Pancreas (tissue), 10 donors: ENCODE data around the gene MPDU1. TPM values are rescaled to one million over a fixed set of nuclear protein-coding genes. Genes with fewer than 3 reads are reported as not detected.

Experiments
- ATAC-seq, 4 donors: fragments of 200-7000 bp; cut with Tn5 transposase; one replicate each; pipeline versions ENCODE4 v1.8.0 to v1.9.1; 2020; ENCODE audit warnings: mild to moderate bottlenecking in 4 of 4, moderate library complexity in 4 of 4
- DNase-seq, 6 donors: peaks; one replicate each; pipeline ENCODE4 v3.0.0-alpha.2; 2020
- FAIRE-seq: peaks from 2 replicates; lab custom pipeline; 2012; peaks lifted over from hg19 to GRCh38; lab: Jason Lieb, UNC
- H3K27ac ChIP-seq, 4 donors: fragments of 200-600 bp; sonication (generic); 1 replicate in 3 of 4; 2 replicates in 1 of 4; pipeline versions ENCODE4 v1.5.0 to v1.8.0; 2020
- H3K27me3 ChIP-seq, 4 donors: fragments of 200-600 bp; one replicate each; pipeline ENCODE4 v1.8.0; 2021
- H3K36me3 ChIP-seq, 3 donors: fragments of 200-600 bp; sonication (generic) in 1 of 3; one replicate each; pipeline versions ENCODE4 v1.5.0 to v1.8.0; 2020 to 2021
- H3K4me1 ChIP-seq, 3 donors: fragments of 200-600 bp; one replicate each; pipeline ENCODE4 v1.8.0; 2021
- H3K4me3 ChIP-seq, 4 donors: fragments of 200-600 bp; sonication (generic) in 2 of 4; one replicate each; pipeline versions ENCODE4 v1.5.0 to v1.8.0; 2020 to 2021
- H3K9me3 ChIP-seq, 4 donors: fragments of 200-600 bp; one replicate each; pipeline ENCODE4 v1.8.0; 2021
- CTCF ChIP-seq, 4 donors: fragments of 200-600 bp; sonication (generic) in 3 of 4; IDR thresholded peaks; one replicate each; pipeline versions ENCODE4 v1.5.0 to v1.8.0; 2021; ENCODE audit warnings: antibody characterized with exemption in 4 of 4
- WGBS, 2 donors: extraction: QIAGEN DNeasy Blood & Tissue Kit; methylation state at CpG; one replicate each; pipeline ENCODE4 v1.1.7; 2013; 5-methylcytosine and 5-hydroxymethylcytosine counted together
- intact Hi-C, 3 donors: fragments of 100-400 bp; cut with DNase I; formaldehyde crosslinking; loops; one replicate each; pipeline versions ENCODE4 v1.11.1 to v1.14.2; 2022
- polyA plus RNA-seq, 2 donors: library from polyadenylated mRNA; stranded (reverse); fragments of 200-250 nt; gene quantifications; one replicate each; pipeline ENCODE4 v1.2.3, GENCODE V29; 2013
- total RNA-seq, 6 donors: library from RNA; stranded (reverse); fragmentation: NEBNext Ultra II Directional in 4 of 6; extraction: Animal tissue kit (Norgen Biotek cat#: 25700) in 4 of 6; gene quantifications; one replicate each; pipeline versions ENCODE4 v1.2.1 to v1.2.4, GENCODE V29; 2021 to 2023
- donor health status: healthy with polysubstance abuse.
- donor health status: DM: no; HTN: no; CAD: no; lungs with moderate emphysema.
- donor health status: DM: no; HTN: no; CAD: no.
- donor health status: control.
- donor health status: control.
- donor health status: Bipolar disorder and iron deficiency.
- donor health status: DM: yes; HTN: yes; CAD: no.
- donor health status: DM: no; HTN: no; CAD: no.
- donor health status: DM: no; HTN: no; CAD: no.
- donor health status: DM: yes; HTN: yes; CAD: no.

Gene MPDU1
- total and polyA plus RNA-seq, 8 donors = 12.3 to 48.2 (median 20.7) TPM

- H3K4me1 ChIP-seq = no peaks in the 10 kb centered on the region
- FAIRE-seq = no peak
- no peak overlapping the region for H3K4me3 ChIP-seq
- H3K9me3 ChIP-seq = no peaks in the 10 kb centered on the region
- ATAC-seq = no peak
- WGBS, 2 donors = 55 to 58% methylated on average over 6 of the region's 6 CpGs
- H3K36me3 ChIP-seq = no peaks in the 10 kb centered on the region
- no peak overlapping the region for H3K27ac ChIP-seq
- no peak for TF ChIP-seq CTCF (IDR thresholded peaks at IDR 0.05)
- H3K27me3 ChIP-seq = no peaks in the 10 kb centered on the region
- intact Hi-C loops = no loop called here
- DNase-seq = no peak
Observed at GRCh38 chr17:7544911-7545310, 38.7 kb upstream of the MPDU1 start.

DNA sequence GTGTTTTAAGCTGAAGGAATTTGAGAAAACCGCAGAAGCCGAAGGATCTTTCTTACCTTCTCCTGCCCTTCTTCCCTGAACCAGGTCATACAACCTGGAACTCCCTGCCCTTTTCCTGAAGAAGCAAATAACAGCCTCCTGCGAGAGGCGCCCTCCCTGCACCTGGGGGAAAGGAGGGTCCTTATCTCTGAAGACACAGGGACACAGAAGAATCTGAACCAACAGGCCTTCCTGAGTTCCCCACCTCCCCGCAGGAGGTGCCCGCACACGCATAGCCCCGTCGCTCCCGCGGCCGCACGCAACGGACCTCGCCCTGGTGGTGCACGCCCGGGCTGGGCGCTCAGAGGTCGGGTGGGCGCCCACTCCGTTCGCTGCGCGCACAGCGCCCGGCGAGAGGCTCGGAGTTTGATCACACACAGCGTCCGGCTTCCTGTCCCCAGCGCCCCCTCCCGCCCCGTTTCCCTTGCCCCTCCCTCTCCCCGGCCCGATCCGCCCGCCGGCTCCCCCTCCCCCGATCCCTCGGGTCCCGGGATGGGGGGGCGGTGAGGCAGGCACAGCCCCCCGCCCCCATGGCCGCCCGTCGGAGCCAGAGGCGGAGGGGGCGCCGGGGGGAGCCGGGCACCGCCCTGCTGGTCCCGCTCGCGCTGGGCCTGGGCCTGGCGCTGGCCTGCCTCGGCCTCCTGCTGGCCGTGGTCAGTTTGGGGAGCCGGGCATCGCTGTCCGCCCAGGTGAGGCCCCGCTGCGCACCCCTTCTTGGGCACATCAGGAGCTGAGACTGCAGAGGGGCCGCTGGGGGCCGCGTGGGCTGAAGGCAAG, 34.9 kb upstream of the MPDU1 start, which contains the start of gene TNFSF12:
TSS of gene TNFSF12 (plus strand) at position 474 of the 816 bp plus-strand sequence. CDS start at position 570, 96 bp downstream.
- intact Hi-C loops = no loop called here
- Histone ChIP-seq H3K4me1 (no peaks in the 10 kb centered on the region), H3K27me3 (no peaks in the 10 kb centered on the region), H3K4me3 (peak within 1 kb of the TSS; percentile 56 to 77 (median 72)), H3K36me3 (no peaks in the 10 kb centered on the region), H3K9me3 (no peaks in the 10 kb centered on the region), H3K27ac (peak within 1 kb of the TSS; percentile 44 to 73 (median 58))
- no peak for TF ChIP-seq CTCF (IDR thresholded peaks at IDR 0.05)
- FAIRE-seq (no peak), ATAC-seq (peak; percentile 82 to 88 (median 84)), DNase-seq (peak; percentile 49 to 84 (median 66))
- WGBS, 2 donors = 0 to 1% methylated on average over 51 to 65 of the region's 65 CpGs

- no peaks in the 10 kb centered on the region for H3K4me1 ChIP-seq
- H3K27ac ChIP-seq = peak overlapping the region; percentile 44 to 73 (median 58)
- no peaks in the 10 kb centered on the region for H3K36me3 ChIP-seq
- TF ChIP-seq CTCF (IDR thresholded peaks at IDR 0.05) = no peak
- ATAC-seq (peak; percentile 69 to 76 (median 74)), FAIRE-seq (no peak), DNase-seq (peak in 4 of 6 donors; percentile 28 to 80 (median 37))
- H3K4me3 ChIP-seq = peak overlapping the region; percentile 56 to 77 (median 72)
- intact Hi-C loops = loop anchor here in 2 of 3 donors (5.0 to 10.0 kb wide), 2 partner anchors 32 to 195 kb away; partner anchors contain the start of genes KCTD11 (in 1 of the 2) and TMEM95 (in 1 of the 2)
- no peaks in the 10 kb centered on the region for H3K9me3 ChIP-seq
- WGBS, 2 donors = 33% methylated on average over 19 to 20 of the region's 20 CpGs
- no peaks in the 10 kb centered on the region for H3K27me3 ChIP-seq
Observed at GRCh38 chr17:7549401-7550055, 34.1 kb upstream of the MPDU1 start.

DNA sequence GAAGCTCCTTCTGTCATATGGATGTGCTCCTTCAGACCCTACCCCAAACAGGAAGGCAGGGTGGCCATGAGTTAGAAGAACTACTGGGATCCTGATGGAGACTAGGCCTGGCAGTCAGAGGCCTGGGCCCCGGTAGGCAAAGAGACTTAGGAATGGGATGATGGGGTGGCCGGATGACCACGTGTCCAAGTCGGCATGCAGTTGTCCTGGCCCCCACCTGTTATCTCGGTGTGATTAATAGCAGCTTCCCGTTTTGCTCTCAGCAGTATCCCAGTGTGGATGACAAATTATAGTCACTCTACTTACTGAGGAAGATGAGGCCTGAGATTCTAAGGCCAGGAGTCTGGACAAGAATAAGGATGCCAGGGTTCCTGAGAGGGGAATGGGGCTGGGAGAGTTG, 33.3 kb upstream of the MPDU1 start:
- 71 to 72% methylated on average over 6 of the region's 6 CpGs for WGBS, 2 donors
- H3K27me3 ChIP-seq = no peaks in the 10 kb centered on the region
- no peaks in the 10 kb centered on the region for H3K4me1 ChIP-seq
- FAIRE-seq = no peak
- no peak for DNase-seq
- H3K36me3 ChIP-seq = no peaks in the 10 kb centered on the region
- no peak overlapping the region for H3K4me3 ChIP-seq
- no peak overlapping the region for H3K27ac ChIP-seq
- TF ChIP-seq CTCF (IDR thresholded peaks at IDR 0.05) = no peak
- H3K9me3 ChIP-seq = no peaks in the 10 kb centered on the region
- ATAC-seq = no peak
- intact Hi-C loops = loop anchor here in 2 of 3 donors (5.0 to 10.0 kb wide), 2 partner anchors 33 to 196 kb away; partner anchors contain the start of genes KCTD11 (in 1 of the 2) and TMEM95 (in 1 of the 2)
